Ammon's horn (tissue), 1 donor: ENCODE data around the gene ZBTB25.

Experiments used
- DNase-seq: peaks from one replicate; pipeline ENCODE4 v3.0.0-alpha.2; 2016; ENCODE audit warnings: low spot score

Gene ZBTB25

DNA sequence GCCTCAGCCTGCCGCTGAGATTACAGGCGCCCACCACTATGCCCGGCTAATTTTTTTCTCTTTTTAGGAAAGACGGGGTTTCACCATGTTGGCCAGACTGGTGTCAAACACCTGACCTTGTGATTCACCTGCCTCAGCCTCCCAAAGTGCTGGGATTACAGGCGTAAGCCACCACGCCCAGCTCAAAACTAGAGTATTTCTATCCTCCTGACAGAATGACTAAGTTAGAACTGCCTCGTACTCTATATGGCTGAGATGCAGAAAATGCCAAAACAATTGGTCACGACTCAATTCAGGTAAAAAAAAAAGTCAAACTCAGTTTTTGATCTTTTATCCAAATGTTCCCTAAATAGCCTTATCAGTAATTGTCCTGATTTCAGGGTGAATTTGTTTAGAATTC lies 27.2 kb downstream of the ZBTB25 start:
- no peak for DNase-seq

DNA sequence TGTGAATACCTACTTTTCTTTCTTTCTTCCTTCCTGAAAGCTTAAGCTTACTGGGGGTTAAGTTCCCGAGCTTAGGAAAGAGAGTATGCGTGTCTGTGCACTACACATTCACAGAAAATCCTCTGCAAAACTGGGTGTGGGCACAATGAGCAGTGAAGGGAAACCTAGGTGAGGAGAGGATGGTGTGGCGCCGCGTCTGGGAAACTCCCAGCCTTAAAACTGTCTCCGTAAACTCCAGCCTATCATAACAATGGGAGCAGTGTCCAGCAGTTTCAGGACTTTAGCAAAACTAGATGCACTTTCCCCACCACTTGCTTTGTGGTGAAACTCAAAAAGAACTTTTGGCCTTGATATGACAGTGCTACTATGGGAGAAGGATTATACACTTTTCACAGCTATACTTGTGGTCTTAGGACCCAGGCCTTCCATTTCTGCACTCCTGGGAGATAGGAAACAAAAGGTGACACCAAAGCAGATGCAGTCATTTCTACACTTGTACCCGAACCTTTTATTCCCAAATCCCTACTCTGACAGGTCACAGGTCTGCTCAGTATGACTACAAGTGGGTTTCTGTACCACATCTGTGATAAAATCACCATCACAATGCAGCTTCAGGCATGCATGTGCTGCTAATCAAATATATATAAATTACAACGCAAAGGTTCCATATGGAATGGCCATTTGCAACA lies 27.9 kb downstream of the ZBTB25 start:
- no peak for DNase-seq

DNA sequence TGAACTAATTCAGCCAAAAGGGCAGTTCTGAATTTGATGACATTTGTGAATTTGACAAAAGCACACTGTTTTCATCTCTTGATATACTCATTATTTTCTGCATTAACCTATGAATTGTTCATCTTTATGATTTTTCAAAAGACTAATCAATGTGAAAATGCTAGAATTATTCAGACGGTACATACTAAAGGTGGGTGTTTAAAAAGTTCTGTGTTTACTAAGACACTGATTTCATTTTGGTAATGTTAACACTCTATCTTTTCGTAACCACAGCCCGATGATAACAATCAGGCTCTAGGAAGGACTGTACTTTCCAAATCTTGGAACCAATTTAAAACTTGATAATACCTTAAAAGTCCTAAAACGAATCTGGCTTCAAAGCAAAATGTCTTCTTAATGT lies 28.9 kb downstream of the ZBTB25 start:
- no peak for DNase-seq

DNA sequence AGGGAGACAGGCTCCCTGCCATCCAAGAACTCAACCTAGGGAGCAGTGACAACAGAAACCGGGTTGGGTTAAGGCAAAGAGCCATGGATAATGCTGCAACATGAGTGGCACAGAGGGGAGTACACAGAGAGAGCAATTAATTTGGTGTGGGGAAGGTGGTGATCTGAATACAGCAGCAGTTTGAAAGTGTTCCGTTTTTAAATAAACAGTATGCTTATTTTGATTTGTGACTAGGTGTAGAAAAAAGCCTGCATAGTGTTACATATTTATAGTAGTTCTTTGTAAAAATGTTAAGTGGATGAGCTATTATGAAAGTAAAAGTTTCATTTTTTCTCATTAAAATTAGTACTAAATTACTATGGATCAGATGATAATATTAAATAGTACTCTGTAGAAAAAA lies 29.6 kb downstream of the ZBTB25 start:
- DNase-seq = no peak

DNA sequence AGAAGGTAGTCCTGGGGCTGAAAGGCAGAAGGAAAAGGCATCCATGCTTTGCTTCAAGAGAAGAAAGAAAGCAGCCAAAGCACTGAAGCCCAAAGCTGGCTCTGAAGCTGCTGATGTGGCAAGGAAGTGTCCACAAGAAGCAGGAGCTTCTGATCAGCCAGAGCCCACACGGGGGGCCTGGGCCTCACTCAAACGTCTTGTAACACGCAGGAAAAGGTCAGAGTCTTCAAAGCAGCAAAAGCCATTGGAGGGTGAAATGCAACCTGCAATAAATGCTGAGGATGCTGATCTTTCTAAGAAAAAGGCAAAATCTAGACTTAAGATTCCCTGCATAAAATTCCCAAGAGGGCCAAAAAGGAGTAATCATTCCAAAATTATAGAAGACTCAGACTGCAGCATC lies 35.2 kb downstream of the ZBTB25 start:
- no peak for DNase-seq

DNA sequence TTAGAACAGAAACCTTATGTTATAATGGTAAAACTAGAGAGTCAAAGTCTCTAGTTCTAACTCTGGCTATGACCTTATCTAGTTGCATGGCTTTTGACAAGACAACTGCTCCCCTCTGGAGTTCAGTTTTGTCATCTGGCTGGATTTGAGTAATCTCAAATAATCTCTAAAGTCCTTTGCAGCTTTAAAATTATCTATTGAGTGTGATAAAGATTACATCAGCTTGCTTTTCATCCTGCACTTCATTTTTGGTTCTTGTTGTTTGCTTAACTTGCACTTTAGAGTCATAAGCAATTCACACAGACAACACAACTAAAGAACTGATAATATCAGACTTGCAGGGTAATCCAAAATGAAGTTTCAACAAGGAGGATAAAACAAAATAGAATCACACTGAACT lies 36.1 kb downstream of the ZBTB25 start:
- no peak for DNase-seq

DNA sequence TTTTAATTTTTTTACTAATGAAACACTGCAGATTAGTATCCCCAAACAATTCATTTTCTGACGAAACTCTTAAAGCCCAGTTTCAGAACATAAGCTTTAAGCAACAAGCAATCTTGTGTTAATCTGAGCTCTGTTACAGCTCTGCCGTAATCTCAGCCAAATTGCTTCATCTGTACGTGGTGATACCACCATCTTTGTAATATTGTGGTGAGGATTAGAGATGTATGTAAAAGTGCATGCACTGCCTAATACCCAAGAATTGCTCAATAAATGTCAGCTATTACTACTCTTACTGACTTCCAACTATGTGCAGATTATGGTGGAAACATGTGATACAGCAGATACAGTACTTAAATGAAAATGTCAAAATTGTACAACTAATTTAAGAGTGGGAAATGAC lies 36.5 kb downstream of the ZBTB25 start:
- DNase-seq = no peak

DNA sequence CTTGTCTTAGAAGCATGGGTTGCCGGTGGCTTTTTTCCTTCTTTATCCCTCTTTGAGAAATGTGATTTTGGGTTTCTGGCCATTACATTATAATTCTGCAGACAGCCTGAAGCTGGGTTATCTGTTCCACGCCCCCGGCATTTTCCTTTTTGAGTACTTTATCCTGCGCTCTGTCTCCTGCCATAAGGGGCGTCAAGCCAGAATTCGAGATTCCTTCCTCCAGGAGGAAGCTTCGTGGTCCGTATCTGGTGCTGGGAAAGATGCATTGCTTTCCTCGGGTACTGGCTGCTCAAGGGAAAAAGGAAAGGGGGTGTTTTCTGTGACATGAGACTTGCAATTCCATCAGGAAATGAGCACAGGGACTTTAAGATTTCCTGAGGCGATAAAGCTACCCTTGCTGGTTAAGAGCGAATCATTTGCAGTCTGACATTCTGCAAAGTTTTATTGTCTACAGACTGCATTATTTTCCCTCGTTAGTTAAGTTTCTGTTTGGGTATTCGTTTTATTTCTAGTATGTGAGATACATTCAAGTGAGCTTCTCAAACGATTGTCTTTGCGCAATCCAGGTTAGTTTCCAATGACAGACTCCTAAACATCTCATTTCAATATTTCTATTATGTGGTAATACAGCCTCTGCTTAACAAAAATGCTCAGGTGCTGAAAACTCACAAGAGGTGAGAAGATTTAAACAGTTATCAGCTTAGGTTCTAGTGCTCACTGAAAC lies 37.6 kb downstream of the ZBTB25 start:
- DNase-seq = peak; percentile 40

DNA sequence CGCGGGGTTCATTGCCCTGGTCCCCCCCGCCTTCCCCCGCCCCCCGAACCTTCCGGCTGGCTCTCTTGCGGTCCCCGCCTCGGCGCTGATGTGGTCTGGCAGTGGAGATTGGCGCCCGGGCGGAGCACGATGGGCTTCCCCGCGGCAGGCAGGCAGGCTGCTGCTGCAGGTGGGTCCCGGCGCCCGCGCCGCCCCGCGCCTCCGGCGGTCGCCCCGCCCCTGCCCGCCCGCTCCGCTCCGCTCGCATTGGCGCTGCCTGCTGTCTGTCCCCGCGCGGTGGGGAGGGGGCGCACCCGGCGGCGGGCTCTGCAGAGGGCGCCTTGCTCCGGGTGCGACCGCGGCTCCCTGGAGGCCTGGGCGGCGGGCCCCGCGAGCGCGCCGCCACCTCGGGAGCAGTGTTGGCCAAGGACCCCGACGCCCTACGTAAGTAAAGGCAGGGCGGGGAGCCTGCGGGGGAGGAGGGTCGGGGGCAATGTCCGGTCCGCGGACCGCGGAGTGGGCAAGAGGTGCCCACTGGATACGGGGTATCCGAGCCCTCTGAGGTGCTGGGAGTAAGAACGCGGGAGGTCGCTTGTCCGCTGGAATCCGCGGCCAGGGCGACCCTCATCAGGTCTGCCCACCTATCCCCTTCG lies 38.3 kb downstream of the ZBTB25 start, which contains the start of gene AKAP5:
Gene AKAP5 (plus strand): TSS at position 309 of the 632 bp plus-strand sequence. CDS start 2,896 bp downstream, outside the sequence.
- DNase-seq = peak; percentile 81

DNA sequence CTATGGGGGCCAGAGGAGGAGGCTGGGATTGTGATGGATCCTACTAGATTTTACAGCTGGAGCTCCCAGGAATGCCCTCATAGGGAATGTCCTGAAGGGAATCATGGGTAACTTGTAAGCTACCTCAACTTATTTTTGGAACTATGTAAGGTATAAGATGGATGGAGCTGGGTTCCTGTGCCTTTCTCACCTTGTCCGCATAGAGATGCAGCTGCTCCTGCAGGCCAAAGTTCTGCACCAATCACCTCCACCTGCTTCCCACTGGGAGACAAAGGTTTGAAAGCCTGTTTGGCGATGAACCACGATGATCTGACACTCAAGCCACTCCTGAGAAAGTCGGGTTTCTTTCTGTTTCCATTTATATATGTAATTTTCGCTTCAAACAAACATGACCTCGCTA lies 39.0 kb downstream of the ZBTB25 start:
- DNase-seq = no peak

DNA sequence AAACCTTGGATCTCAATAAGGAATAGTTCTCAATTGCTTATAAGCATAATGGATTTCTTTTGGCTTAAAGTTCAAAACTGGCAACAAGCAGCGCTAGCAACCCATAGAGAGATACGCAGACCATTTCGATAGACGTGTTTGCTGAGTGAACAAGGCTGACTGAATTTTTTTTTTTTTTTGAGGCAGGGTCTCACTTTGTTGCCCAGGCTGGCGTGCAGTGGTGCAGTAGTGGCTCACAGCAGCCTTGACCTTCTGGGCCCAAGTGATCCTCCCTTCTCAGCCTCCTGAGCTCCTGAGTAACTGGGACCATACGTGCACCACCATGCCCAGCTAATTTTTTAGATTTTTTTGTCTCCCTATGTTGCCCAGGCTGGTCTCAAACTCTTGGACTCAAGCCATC lies 39.8 kb downstream of the ZBTB25 start:
- DNase-seq = no peak

DNA sequence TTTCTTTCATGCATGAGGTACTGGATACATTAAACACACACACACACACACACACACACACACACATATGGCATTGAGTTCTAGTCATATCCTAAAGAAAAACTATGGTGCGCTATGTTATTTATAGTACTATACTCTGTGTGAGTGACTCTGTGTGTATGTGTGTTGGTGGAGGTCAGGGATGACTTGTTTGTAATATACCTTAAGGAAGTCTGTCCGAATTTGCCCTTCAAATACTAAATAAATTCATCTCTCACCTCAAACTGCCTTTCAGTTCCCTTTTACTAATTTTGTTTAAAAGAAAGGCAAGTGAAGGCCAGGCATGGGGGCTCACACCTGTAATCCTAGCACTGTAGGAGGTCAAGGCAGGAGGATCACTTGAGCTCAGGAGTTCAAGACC lies 40.4 kb downstream of the ZBTB25 start:
- no peak for DNase-seq

DNA sequence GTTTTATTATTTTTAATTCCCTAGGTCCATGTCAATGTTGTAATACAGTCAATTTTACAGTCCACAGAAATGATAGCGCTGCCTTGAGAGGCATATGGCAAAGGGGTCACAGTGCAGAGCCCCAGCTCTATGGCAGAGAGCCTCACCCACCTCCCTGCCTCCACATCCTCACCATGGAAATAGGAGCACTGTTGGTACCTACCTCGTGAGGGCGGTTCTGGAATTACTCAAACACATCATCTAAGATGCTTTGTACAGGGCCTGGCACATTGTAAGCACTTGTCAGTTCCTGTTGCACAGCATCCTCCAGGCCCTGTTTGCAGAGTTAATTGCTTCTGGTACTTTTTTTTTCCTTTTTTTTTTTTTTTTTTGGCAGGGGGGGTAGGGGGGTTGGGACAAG lies 42.4 kb downstream of the ZBTB25 start:
- no peak for DNase-seq

DNA sequence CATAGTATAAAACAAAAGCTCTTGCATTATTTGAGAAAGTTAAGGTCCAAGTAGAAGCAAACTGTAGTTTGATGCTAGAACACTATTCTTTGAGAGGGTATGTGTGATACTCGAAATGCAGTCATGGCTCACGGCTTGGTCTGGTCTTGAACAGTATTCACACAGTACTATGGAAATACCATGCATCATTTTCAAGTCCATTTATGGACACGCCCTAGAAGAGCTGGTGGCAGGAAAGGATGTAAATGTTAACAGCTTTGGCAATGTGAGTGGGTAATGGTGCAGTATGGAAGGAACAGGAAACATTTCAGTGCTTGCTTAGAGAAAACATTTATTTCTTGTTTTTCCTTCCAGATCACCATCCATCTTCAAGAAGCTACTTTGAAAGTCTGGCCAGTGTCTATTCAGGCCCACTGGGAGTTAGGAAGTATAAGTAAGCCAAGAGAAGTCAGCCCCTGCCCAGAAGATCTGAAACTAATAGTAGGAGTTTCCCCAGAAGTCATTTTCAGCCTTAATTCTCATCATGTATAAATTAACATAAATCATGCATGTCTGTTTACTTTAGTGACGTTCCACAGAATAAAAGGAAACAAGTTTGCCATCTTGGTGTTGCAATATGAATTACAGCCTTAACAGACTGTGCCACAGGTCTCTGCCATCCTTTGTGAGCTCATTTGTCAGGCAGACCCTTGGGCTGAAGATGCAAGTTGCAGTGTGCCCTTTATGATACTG lies 44.1 kb downstream of the ZBTB25 start:
- no peak for DNase-seq

DNA sequence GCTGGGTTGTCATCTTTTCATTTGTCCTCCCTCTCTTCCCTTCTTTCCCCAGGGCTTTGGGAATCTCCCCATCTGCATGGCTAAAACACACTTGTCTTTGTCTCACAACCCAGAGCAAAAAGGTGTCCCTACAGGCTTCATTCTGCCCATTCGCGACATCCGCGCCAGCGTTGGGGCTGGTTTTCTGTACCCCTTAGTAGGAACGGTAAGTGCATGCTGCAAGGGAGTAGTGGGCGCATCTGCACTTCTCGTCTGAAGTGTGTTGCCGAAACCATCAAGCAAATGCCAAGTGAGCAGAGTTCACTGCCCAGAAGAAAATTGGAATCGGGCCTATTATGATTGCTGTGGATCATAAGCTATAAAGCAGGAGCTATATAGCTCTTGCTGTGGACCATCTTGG lies 49.0 kb downstream of the ZBTB25 start:
- no peak for DNase-seq

DNA sequence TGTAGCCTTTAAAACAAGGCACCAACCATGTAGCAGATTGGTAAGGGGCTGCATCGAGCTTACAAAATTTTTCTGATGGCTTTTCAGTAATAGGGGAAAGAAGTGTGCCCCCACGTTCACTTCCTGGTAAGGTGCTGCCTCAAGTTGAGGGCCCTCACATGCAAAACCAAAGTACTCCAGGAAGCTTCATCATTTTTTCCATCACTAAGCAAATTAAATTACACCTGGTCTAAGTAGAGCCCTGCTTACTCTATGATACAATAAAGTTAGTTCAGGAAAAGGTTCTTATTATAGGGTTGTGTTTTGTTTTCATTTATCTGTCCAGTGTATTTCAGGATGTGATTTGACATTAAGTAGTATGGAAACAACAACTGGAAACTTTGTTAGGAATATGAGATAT lies 53.4 kb downstream of the ZBTB25 start:
- no peak for DNase-seq

DNA sequence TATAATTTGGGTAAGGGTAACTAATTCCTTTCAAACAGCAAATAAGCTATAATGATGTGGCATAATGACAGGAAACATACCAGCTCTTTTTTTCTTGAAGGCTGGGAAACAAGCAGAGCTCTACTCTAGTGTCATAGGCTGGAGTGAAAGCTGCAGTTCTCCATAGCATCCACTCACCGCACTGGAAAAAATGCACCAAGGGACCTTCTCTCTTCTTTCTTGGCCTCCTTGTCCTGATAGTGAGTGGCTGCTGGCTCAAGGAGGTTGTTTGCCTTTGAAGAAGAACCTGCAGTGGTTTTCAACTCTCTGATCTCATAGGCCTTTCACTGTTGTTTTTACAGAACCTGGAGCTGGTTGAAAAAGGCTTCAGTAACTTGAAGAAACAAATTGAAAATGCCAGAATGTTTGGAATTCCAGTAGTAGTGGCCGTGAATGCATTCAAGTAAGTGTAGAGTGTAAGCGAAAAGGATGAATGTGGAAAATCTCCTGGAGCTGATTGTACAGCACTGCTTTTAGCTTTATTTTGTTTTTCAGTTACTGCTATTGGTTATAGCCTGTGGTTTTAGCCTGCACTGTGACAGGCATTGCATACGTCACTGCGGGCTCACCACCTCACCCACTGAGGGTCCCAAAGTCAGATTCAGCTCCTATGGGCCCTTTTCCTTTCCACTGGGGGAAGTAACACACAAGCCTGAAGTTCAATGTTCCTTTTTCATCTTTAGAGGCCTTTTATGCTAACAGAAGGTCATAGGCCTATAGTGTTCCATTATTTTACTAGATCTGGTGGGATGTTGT lies 55.6 kb downstream of the ZBTB25 start:
- no peak for DNase-seq

DNA sequence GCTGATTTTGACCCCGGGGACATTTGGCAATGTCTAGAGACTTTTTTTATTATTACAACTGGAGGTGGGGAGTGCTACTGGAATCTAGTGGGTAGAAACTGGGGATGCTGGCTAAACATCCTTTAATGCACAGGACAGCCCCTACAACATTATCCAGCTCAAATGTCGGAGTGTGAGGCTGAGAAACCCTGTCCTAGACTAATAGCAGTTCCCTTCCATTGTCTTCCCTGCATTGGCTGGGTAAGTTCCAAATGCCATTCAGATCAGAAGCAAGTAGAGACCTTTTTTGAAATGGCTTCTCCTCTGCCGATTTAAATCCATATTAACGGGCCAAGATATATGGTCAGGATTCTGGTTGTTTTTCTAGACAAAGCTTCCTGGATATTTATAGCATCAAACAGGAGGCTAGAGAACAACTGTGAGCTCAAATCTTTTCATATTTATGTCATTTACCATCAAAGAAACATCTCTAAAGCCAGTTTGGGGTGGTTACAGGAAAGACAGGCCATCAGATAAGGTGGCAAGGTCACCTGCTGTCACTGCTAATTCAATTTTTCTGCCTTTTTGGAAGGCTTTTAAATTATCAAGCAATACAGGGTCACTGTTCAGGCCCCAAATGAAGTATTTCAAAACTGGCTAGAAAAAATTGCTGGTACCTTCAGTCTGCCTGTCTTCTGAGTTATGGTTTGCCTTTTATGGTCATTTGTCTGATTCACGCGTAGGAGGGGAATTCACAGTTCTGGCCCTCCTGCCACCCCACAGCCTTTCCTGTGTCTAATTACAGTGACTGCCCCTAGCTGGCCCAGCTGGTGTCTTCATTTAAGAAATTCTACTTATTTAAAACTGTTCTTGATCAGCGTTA lies 58.4 kb downstream of the ZBTB25 start:
- peak; percentile 33 for DNase-seq

DNA sequence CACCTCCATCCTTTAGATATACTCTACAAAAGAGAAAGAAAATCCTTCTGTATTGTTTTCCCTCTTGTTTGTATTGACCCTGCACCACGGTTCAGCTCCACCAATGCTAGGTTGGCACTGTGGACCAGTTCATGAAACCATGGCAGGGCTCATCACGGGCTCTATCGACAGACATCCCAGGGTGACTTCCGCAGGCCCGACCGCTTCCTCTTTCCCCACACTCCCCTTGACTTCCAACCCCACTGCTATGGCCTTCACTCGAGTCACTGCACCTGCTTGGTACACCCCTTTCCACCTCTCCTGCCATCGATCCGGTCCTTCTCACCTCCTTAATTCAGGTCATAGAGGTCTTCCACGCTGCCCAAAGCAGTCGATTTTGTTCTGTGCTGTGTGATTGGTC lies 59.5 kb downstream of the ZBTB25 start:
- DNase-seq = no peak

DNA sequence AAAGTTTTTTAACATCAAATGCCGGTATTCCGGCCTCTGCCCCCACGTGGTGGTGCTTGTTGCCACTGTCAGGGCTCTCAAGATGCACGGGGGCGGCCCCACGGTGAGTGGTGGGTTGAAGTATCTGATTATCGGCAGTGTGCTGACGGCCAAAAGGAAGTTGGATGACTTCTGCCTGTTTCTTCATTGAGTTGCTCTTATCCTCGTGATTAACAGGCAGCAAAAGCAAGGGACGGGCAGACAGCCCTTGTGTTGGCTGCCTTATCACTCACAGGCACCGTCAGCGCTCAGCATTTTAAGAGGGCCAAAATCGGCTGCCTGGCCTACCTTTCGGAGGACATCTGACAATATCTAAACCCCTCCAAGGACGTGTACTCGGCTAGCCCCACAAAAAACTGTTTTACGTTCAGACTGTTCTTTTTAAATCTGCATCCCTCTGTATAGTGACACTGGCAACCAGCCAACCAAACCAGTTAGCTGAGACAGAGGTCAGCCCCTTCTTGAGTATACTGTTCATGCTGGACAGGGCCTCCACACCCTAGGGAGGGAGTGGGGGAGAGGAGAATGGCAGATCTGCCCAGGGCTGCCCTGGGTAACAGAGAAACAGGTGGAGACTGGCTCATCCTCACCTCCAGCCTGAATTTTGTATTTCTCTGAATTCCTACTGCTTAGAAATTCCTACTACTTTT lies 61.2 kb downstream of the ZBTB25 start:
- DNase-seq = no peak
